Activated CD8-positive, alpha-beta memory T cell treated with anti-CD3 and anti-CD28 coated beads for 48 hours (primary cell): Measurements from ENCODE around the gene OR4M1.
"Not testable (repeated sequence)": the region's sequence is repeated elsewhere in the genome, so short reads cannot be mapped to it uniquely, and the experiment has no call there.

Source experiments
- DNase-seq, 3 experiments: peaks; one replicate each; pipeline ENCODE4 v3.0.0-alpha.2; 2020; ENCODE audit warnings: low read depth in 2 of 3, low spot score in 2 of 3

The OR4M1 gene

GRCh38 chr14:19821016-19821415 is 47.7 kb downstream of the OR4M1 start:
- DNase-seq: not testable (repeated sequence)

GRCh38 chr14:19823178-19823577 is 49.9 kb downstream of the OR4M1 start:
- no peak for DNase-seq

GRCh38 chr14:19823765-19824164 is 50.5 kb downstream of the OR4M1 start:
- no peak for DNase-seq

- not testable (repeated sequence) for DNase-seq
These were observed 54.4 kb downstream of the OR4M1 start for GRCh38 chr14:19827626-19828244.

GRCh38 chr14:19828314-19828713 is 55.0 kb downstream of the OR4M1 start:
- no peak for DNase-seq
